Astrocyte (in vitro differentiated cells and primary cell): Measurements from ENCODE around the gene LRRC17. TPM values are rescaled to one million over a fixed set of nuclear protein-coding genes. Genes with fewer than 3 reads are reported as not detected.

Experiments
- DNase-seq: peaks from one replicate; pipeline ENCODE4 v3.0.0-alpha.2; 2010; ENCODE audit warnings: low read depth
- FAIRE-seq: peaks from 2 replicates; lab custom pipeline; 2011; peaks lifted over from hg19 to GRCh38; lab: Jason Lieb, UNC
- H2AFZ ChIP-seq: 2 replicates; pipeline ENCODE4 v1.6.0; 2012; ENCODE audit warnings: low read depth, low read length, inconsistent platforms
- H3K27ac ChIP-seq: 2 replicates; pipeline ENCODE4 v1.5.1; 2011; ENCODE audit warnings: low read depth, low read length, inconsistent platforms
- H3K27me3 ChIP-seq: 2 replicates; pipeline ENCODE4 v1.6.0; 2011; ENCODE audit warnings: low read length, inconsistent platforms; ENCODE audit not compliant: insufficient read depth
- H3K36me3 ChIP-seq: 2 replicates; pipeline ENCODE4 v1.5.1; 2011; ENCODE audit warnings: low read length, inconsistent platforms; ENCODE audit not compliant: insufficient read depth
- H3K4me1 ChIP-seq: 2 replicates; pipeline ENCODE4 v1.5.1; 2011; ENCODE audit warnings: low read length, inconsistent platforms; ENCODE audit not compliant: insufficient read depth
- H3K4me2 ChIP-seq: 2 replicates; pipeline ENCODE4 v1.6.0; 2012; ENCODE audit warnings: low read length, inconsistent platforms
- H3K4me3 ChIP-seq: 2 replicates; pipeline ENCODE4 v1.5.1; 2011; ENCODE audit warnings: low read depth, mild to moderate bottlenecking, low read length, inconsistent platforms; ENCODE audit not compliant: insufficient read depth
- H3K79me2 ChIP-seq: 2 replicates; pipeline ENCODE4 v1.6.0; 2012; ENCODE audit warnings: mild to moderate bottlenecking, low read length, inconsistent platforms; ENCODE audit not compliant: insufficient read depth
- H3K9ac ChIP-seq: 2 replicates; pipeline ENCODE4 v1.6.0; 2012; ENCODE audit warnings: mild to moderate bottlenecking, low read length, inconsistent platforms
- H3K9me3 ChIP-seq: 2 replicates; pipeline ENCODE4 v1.5.1; 2012; ENCODE audit warnings: low read depth, mild to moderate bottlenecking, low read length, inconsistent platforms; ENCODE audit not compliant: insufficient read depth
- H4K20me1 ChIP-seq: 2 replicates; pipeline ENCODE4 v1.6.0; 2012; ENCODE audit warnings: low read length, inconsistent platforms; ENCODE audit not compliant: insufficient read depth
- H3K27ac Mint-ChIP-seq: one replicate; pipeline ENCODE4 v1.8.0; 2021; ENCODE audit warnings: mild to moderate bottlenecking, mixed read lengths; ENCODE audit not compliant: unreplicated experiment
- H3K27me3 Mint-ChIP-seq: one replicate; pipeline ENCODE4 v1.8.0; 2021; ENCODE audit warnings: low read depth, mixed read lengths; ENCODE audit not compliant: unreplicated experiment
- H3K36me3 Mint-ChIP-seq: one replicate; pipeline ENCODE4 v1.8.0; 2021; ENCODE audit warnings: low read depth, mixed read lengths; ENCODE audit not compliant: unreplicated experiment
- H3K4me1 Mint-ChIP-seq: one replicate; pipeline ENCODE4 v1.8.0; 2021; ENCODE audit warnings: low read depth, mixed read lengths; ENCODE audit not compliant: unreplicated experiment
- H3K4me3 Mint-ChIP-seq: one replicate; pipeline ENCODE4 v1.8.0; 2021; ENCODE audit warnings: mild to moderate bottlenecking, moderate library complexity, mixed read lengths; ENCODE audit not compliant: unreplicated experiment
- H3K9me3 Mint-ChIP-seq: one replicate; pipeline ENCODE4 v1.8.0; 2021; ENCODE audit warnings: mild to moderate bottlenecking, mixed read lengths; ENCODE audit not compliant: unreplicated experiment
- EZH2 ChIP-seq: IDR thresholded peaks from 2 replicates; pipeline ENCODE4 v1.6.1; 2012; ENCODE audit warnings: mild to moderate bottlenecking, low read length, inconsistent platforms; ENCODE audit not compliant: insufficient read depth
- total RNA-seq: library from RNA; stranded (reverse); gene quantifications from 2 replicates; pipeline ENCODE4 v1.2.1, GENCODE V29; 2021
- TF ChIP-seq, protein P1 (sequence below): IDR thresholded peaks from 2 replicates; pipeline ENCODE4 v1.5.1; 2011; ENCODE audit warnings: low read depth, mild to moderate bottlenecking, inconsistent platforms, low read length, moderate library complexity; ENCODE audit not compliant: insufficient read depth

LRRC17 gene
- total RNA-seq, 1 donor from 2014 or later, result 63.4 TPM

DNA sequence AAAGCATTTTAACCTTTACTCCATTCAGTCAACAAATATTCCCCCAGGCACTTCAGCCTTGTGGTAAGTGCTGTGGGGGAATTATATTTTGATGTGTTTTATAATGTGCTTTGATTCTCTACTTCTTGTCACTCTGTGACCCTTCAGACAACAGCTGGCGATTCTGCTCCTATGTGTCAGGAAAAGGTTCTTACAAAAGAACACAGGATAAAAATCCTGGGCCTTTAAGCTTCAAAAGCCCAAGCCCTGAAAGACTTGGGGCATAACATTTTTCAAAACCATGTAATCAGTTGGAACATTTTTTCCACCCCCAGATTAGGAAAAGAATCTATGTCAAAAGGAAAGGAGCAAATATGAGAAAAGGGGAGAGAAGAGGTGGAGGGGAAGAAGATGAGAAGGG lies 37.8 kb upstream of the LRRC17 start:
- Histone ChIP-seq H3K9me3 (no peaks in the 10 kb centered on the region), H4K20me1 (no peaks in the 10 kb centered on the region), H2AFZ (no peak overlapping the region), H3K4me1 (peaks cover 47% of the 10 kb centered on the region), H3K79me2 (no peaks in the 10 kb centered on the region), H3K9ac (peak overlapping the region; percentile 82), H3K4me3 (no peak overlapping the region), H3K27ac (peak overlapping the region; percentile 98), H3K36me3 (no peaks in the 10 kb centered on the region), H3K4me2 (peak overlapping the region; percentile 32), H3K27me3 (no peaks in the 10 kb centered on the region)
- DNase-seq (peak; percentile 71), FAIRE-seq (no peak)
- Mint-ChIP-seq H3K4me1 (peaks cover 50% of the 10 kb centered on the region), H3K9me3 (no peaks in the 10 kb centered on the region), H3K27ac (peak overlapping the region; percentile 97), H3K27me3 (no peaks in the 10 kb centered on the region), H3K4me3 (no peak overlapping the region), H3K36me3 (peaks cover 2% of the 10 kb centered on the region)
- no peak for TF ChIP-seq EZH2
- TF ChIP-seq, protein P1, sequence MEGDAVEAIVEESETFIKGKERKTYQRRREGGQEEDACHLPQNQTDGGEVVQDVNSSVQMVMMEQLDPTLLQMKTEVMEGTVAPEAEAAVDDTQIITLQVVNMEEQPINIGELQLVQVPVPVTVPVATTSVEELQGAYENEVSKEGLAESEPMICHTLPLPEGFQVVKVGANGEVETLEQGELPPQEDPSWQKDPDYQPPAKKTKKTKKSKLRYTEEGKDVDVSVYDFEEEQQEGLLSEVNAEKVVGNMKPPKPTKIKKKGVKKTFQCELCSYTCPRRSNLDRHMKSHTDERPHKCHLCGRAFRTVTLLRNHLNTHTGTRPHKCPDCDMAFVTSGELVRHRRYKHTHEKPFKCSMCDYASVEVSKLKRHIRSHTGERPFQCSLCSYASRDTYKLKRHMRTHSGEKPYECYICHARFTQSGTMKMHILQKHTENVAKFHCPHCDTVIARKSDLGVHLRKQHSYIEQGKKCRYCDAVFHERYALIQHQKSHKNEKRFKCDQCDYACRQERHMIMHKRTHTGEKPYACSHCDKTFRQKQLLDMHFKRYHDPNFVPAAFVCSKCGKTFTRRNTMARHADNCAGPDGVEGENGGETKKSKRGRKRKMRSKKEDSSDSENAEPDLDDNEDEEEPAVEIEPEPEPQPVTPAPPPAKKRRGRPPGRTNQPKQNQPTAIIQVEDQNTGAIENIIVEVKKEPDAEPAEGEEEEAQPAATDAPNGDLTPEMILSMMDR, result no peak

DNA sequence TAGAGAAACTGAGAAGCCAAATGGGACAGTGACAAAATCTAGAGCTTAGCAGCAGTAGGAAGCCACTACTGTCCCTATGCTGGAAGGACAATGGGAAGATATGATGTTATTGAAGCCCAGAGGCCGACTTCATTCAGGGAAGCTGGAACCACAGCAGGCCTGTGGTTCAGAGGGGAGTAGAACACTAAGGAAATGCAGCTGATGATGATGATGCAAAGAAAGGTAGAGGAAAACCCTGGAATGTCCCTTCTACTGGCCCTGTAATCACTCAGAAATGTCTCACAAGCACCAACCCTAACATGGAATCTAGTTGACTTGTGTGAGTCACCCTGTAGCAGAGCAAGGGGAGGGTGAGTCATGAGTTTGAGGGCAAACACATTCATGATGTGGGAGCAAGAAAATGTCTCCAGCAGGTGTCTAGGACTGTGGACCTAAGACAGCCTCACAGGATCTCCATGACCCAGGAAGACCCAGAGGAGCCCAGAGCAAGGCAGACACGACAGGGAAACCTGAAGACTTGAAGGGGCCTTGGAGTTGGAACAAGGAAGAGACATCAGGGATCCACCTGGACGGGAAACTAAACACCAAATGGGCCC lies 37.0 kb upstream of the LRRC17 start:
- DNase-seq, result peak; percentile 100
- Mint-ChIP-seq H3K4me1 (peaks cover 50% of the 10 kb centered on the region), H3K36me3 (peaks cover 2% of the 10 kb centered on the region), H3K27ac (peak overlapping the region; percentile 97), H3K27me3 (no peaks in the 10 kb centered on the region), H3K9me3 (no peaks in the 10 kb centered on the region), H3K4me3 (peak overlapping the region; percentile 45)
- no peaks in the 10 kb centered on the region for H3K79me2 ChIP-seq
- no peaks in the 10 kb centered on the region for H4K20me1 ChIP-seq
- TF ChIP-seq EZH2, result no peak
- TF ChIP-seq, protein P1, result no peak
- H3K27me3 ChIP-seq, result no peaks in the 10 kb centered on the region
- peak overlapping the region; percentile 98 for H3K27ac ChIP-seq
- no peaks in the 10 kb centered on the region for H3K36me3 ChIP-seq
- H3K9me3 ChIP-seq, result no peaks in the 10 kb centered on the region
- H2AFZ ChIP-seq, result no peak overlapping the region
- peak overlapping the region; percentile 46 for H3K4me2 ChIP-seq
- peak overlapping the region; percentile 82 for H3K9ac ChIP-seq
- no peak overlapping the region for H3K4me3 ChIP-seq
- FAIRE-seq, result peak; percentile 100
- peaks cover 47% of the 10 kb centered on the region for H3K4me1 ChIP-seq
